HG02943 (cell line): Measurements from ENCODE around the gene ACER1.

Experiments used
- ATAC-seq: cut with Tn5 transposase; IDR thresholded peaks from one replicate; pipeline ENCODE4 v1.9.1; 2021; ENCODE audit warnings: mild to moderate bottlenecking, low read depth, moderate library complexity; ENCODE audit not compliant: unreplicated experiment

Gene ACER1

GRCh38 chr19:6270076-6270745, 63.2 kb downstream of the ACER1 start:
- no peak for ATAC-seq

GRCh38 chr19:6269101-6269886, 64.1 kb downstream of the ACER1 start:
- no peak for ATAC-seq

- no peak for ATAC-seq
These were observed 65.0 kb downstream of the ACER1 start for GRCh38 chr19:6268382-6268771.

- no peak for ATAC-seq
These were observed 65.6 kb downstream of the ACER1 start for GRCh38 chr19:6267552-6268381.

- no peak for ATAC-seq
These were observed 68.6 kb downstream of the ACER1 start for GRCh38 chr19:6264803-6265202.

GRCh38 chr19:6263735-6264444, 69.5 kb downstream of the ACER1 start:
- no peak for ATAC-seq

GRCh38 chr19:6263306-6263705, 70.1 kb downstream of the ACER1 start:
- no peak for ATAC-seq

- ATAC-seq, result no peak
These were observed 70.9 kb downstream of the ACER1 start for GRCh38 chr19:6262519-6262918.

- ATAC-seq, result no peak
These were observed 71.5 kb downstream of the ACER1 start for GRCh38 chr19:6261883-6262282.

GRCh38 chr19:6260912-6261650, 72.3 kb downstream of the ACER1 start:
- no peak for ATAC-seq

- no peak for ATAC-seq
These were observed 73.0 kb downstream of the ACER1 start for GRCh38 chr19:6260376-6260775.

- ATAC-seq, result no peak
These were observed 74.0 kb downstream of the ACER1 start for GRCh38 chr19:6259312-6259861.

- no peak for ATAC-seq
These were observed 74.5 kb downstream of the ACER1 start for GRCh38 chr19:6258812-6259311.
